Neural cell (in vitro differentiated cells): Measurements from ENCODE around the gene AKT3.

Experiments used
- RAD21 ChIP-seq: fragments of 450-650 bp; conservative IDR thresholded peaks from 2 replicates; pipeline ENCODE4 v1.6.1; 2014; ENCODE audit warnings: antibody characterized with exemption, mild to moderate bottlenecking, moderate library complexity
- TF ChIP-seq, protein P1 (sequence below): fragments of 450-650 bp; IDR thresholded peaks from 2 replicates; pipeline ENCODE4 v1.5.1; 2014; ENCODE audit warnings: antibody characterized with exemption, mild to moderate bottlenecking, moderate library complexity; ENCODE audit not compliant: poor library complexity, severe bottlenecking
- TF ChIP-seq, protein P2 (sequence below): IDR thresholded peaks from 2 replicates; pipeline ENCODE4 v1.6.1; 2012; ENCODE audit warnings: borderline replicate concordance

- TF ChIP-seq, protein P1, sequence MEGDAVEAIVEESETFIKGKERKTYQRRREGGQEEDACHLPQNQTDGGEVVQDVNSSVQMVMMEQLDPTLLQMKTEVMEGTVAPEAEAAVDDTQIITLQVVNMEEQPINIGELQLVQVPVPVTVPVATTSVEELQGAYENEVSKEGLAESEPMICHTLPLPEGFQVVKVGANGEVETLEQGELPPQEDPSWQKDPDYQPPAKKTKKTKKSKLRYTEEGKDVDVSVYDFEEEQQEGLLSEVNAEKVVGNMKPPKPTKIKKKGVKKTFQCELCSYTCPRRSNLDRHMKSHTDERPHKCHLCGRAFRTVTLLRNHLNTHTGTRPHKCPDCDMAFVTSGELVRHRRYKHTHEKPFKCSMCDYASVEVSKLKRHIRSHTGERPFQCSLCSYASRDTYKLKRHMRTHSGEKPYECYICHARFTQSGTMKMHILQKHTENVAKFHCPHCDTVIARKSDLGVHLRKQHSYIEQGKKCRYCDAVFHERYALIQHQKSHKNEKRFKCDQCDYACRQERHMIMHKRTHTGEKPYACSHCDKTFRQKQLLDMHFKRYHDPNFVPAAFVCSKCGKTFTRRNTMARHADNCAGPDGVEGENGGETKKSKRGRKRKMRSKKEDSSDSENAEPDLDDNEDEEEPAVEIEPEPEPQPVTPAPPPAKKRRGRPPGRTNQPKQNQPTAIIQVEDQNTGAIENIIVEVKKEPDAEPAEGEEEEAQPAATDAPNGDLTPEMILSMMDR: no peak
- TF ChIP-seq, protein P2, sequence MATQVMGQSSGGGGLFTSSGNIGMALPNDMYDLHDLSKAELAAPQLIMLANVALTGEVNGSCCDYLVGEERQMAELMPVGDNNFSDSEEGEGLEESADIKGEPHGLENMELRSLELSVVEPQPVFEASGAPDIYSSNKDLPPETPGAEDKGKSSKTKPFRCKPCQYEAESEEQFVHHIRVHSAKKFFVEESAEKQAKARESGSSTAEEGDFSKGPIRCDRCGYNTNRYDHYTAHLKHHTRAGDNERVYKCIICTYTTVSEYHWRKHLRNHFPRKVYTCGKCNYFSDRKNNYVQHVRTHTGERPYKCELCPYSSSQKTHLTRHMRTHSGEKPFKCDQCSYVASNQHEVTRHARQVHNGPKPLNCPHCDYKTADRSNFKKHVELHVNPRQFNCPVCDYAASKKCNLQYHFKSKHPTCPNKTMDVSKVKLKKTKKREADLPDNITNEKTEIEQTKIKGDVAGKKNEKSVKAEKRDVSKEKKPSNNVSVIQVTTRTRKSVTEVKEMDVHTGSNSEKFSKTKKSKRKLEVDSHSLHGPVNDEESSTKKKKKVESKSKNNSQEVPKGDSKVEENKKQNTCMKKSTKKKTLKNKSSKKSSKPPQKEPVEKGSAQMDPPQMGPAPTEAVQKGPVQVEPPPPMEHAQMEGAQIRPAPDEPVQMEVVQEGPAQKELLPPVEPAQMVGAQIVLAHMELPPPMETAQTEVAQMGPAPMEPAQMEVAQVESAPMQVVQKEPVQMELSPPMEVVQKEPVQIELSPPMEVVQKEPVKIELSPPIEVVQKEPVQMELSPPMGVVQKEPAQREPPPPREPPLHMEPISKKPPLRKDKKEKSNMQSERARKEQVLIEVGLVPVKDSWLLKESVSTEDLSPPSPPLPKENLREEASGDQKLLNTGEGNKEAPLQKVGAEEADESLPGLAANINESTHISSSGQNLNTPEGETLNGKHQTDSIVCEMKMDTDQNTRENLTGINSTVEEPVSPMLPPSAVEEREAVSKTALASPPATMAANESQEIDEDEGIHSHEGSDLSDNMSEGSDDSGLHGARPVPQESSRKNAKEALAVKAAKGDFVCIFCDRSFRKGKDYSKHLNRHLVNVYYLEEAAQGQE: no peak
- TF ChIP-seq RAD21: no peak
These were observed 350.3 kb downstream of the AKT3 start for GRCh38 chr1:243499711-243500110.
